ACC112 (cell line): Measurements from ENCODE around the gene ABCG4.

Experiments
- H2AFZ ChIP-seq: fragments of 200-600 bp; sonication (generic); one replicate; pipeline ENCODE4 v1.6.0; 2017; ENCODE audit warnings: antibody characterized with exemption, low read length; ENCODE audit not compliant: unreplicated experiment
- H3K27ac ChIP-seq: fragments of 200-600 bp; sonication (generic); 2 replicates; pipeline ENCODE4 v1.5.1; 2014; ENCODE audit warnings: low read depth, mild to moderate bottlenecking, antibody characterized with exemption, low read length, moderate library complexity
- H3K27me3 ChIP-seq: fragments of 200-600 bp; sonication (generic); 2 replicates; pipeline ENCODE4 v1.6.1; 2014; ENCODE audit warnings: mild to moderate bottlenecking, antibody characterized with exemption, low read length, moderate library complexity, mixed read lengths; ENCODE audit not compliant: insufficient read depth
- H3K36me3 ChIP-seq: fragments of 200-600 bp; sonication (generic); 2 replicates; pipeline ENCODE4 v1.6.1; 2016; ENCODE audit warnings: mild to moderate bottlenecking, antibody characterized with exemption, low read length, moderate library complexity, mixed read lengths; ENCODE audit not compliant: insufficient read depth
- H3K4me1 ChIP-seq: fragments of 200-600 bp; sonication (generic); one replicate; pipeline ENCODE4 v1.6.1; 2016; ENCODE audit warnings: low read length, mixed read lengths; ENCODE audit not compliant: insufficient read depth, unreplicated experiment, control insufficient read depth
- H3K4me3 ChIP-seq: fragments of 200-600 bp; sonication (generic); 2 replicates; pipeline ENCODE4 v1.5.1; 2014; ENCODE audit warnings: mild to moderate bottlenecking, low read depth, low read length
- H3K79me2 ChIP-seq: fragments of 200-600 bp; sonication (generic); one replicate; pipeline ENCODE4 v1.6.0; 2016; ENCODE audit warnings: low read length; ENCODE audit not compliant: control insufficient read depth, unreplicated experiment, insufficient read depth

The ABCG4 gene

DNA sequence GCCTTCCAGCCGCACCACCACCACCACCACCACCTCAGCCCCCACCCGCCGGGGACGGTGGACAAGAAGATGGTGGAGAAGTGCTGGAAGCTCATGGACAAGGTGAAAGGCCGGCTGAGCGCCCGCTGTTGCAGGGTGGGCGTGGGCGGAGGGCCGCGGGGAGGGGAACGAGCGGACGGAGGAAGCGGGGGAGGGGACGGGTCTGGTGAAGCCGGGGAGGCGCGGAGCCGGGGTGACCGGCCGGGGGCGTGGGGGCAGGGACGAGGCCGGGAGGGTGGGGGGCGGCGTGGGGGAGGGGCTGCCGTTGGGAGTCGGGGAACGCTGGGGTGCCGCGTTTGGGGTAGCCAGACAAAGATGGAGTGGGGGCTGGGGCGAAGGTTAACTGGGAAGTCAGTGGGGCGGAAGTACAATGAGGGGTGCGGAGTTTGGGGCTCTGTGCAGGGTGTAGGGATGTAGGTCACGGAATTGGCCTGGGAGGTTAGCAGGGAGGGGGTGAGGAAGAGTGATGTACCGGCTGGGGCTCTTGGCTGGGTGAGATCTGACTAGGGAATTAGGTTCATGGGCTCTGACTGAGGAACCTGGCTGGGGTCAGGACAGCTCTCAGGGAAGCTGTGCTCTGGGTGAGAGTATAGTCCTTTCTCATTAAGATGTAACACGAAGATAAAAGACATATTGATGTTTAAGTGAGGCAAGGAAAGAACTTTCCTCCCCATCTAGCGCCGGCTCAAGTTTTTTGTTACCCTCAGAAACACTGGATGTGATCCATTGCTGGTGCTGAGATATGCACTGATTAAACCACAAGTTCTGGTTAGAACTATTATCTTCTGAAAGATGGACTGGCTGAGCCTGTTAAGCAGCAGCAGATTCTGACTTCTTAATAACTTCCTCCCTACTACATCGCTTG is 57.9 kb downstream of the ABCG4 start:
- Histone ChIP-seq H3K36me3 (no peaks in the 10 kb centered on the region), H3K27me3 (no peaks in the 10 kb centered on the region), H3K79me2 (peaks cover 47% of the 10 kb centered on the region), H2AFZ (peak overlapping the region; percentile 55), H3K4me1 (peaks cover 6% of the 10 kb centered on the region), H3K27ac (peak overlapping the region; percentile 42), H3K4me3 (peak overlapping the region; percentile 91)

DNA sequence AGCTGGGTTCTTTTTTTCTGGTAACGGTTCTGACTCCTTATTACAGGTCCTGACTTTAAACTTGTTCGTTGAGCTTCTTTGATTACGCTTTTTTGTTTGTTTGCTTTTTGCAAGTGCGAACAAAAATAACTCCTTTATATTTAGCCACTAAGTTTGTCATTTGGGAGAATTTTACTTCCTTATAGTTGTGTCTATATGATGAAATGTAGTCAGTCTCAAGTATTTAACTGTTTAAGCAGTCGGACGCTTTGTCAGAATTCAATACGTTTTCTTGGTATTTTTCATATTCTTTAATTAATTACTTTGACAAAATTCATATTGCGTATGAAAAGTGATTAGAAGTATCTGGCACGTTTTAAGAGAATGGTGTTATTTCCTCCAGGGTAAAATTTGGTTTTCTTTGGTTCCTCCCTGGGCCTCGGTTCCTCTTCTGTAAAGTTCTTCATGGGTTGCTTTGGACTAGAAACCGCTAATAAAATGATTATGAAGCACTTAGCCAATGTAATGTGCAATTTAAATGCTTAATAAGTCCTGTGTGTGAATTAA is 58.6 kb downstream of the ABCG4 start:
- Histone ChIP-seq H3K79me2 (peaks cover 47% of the 10 kb centered on the region), H2AFZ (no peak overlapping the region), H3K4me3 (peak overlapping the region; percentile 91), H3K27me3 (no peaks in the 10 kb centered on the region), H3K4me1 (peaks cover 6% of the 10 kb centered on the region), H3K36me3 (no peaks in the 10 kb centered on the region), H3K27ac (peak overlapping the region; percentile 1; the same call in 1 of the 2 replicates)

DNA sequence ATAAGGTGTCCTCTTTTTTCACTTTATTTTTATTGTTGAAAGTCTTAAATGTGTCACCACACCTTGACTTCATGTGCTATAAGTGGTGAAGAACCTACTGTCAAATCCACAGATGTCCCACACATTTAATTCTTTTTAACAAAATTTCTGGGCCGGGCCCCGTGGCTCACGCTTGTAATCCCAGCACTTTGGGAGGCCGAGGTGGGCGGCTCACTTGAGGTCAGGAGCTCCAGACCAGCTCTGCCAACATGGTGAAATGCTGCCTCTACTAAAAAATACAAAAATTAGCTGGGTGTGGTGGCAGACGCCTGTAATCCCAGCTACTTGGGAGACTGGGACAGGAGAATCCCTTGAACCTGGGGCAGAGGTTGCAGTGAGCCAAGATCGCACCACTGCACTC is 60.3 kb downstream of the ABCG4 start:
- Histone ChIP-seq H3K27ac (no peak overlapping the region), H3K4me3 (no peak overlapping the region), H3K79me2 (peaks cover 53% of the 10 kb centered on the region), H2AFZ (no peak overlapping the region), H3K36me3 (no peaks in the 10 kb centered on the region), H3K27me3 (no peaks in the 10 kb centered on the region), H3K4me1 (peaks cover 6% of the 10 kb centered on the region)

DNA sequence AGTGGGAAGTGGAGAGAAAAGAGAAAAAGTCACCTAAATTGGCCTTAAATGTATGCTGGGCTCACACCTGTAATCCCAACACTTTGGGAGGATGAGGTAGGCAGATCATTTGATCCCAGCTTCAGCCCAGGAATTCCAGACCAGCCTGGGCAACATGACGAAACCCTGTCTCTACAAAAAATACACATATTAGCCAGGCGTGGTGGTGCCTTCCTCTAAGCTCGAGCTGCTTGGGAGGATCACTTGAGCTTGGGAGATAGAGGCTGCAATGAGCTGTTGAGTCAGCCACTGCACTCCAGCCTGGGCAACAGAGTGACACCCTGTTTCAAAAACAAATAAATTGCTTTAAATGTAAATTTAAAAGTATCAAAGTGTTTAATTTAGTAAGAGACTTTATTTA is 61.2 kb downstream of the ABCG4 start:
- Histone ChIP-seq H3K79me2 (peaks cover 60% of the 10 kb centered on the region), H3K36me3 (no peaks in the 10 kb centered on the region), H3K4me1 (peaks cover 5% of the 10 kb centered on the region), H3K4me3 (no peak overlapping the region), H3K27ac (no peak overlapping the region), H3K27me3 (no peaks in the 10 kb centered on the region), H2AFZ (no peak overlapping the region)
